GM19025 (cell line): ENCODE data around the gene SLC1A3.
"Not testable (repeated sequence)": the region's sequence is repeated elsewhere in the genome, so short reads cannot be mapped to it uniquely, and the experiment has no call there.

Experiments
- ATAC-seq: cut with Tn5 transposase; IDR thresholded peaks from one replicate; pipeline ENCODE4 v1.9.1; 2021; ENCODE audit warnings: mild to moderate bottlenecking, low read depth, moderate library complexity; ENCODE audit not compliant: unreplicated experiment

Gene SLC1A3

DNA sequence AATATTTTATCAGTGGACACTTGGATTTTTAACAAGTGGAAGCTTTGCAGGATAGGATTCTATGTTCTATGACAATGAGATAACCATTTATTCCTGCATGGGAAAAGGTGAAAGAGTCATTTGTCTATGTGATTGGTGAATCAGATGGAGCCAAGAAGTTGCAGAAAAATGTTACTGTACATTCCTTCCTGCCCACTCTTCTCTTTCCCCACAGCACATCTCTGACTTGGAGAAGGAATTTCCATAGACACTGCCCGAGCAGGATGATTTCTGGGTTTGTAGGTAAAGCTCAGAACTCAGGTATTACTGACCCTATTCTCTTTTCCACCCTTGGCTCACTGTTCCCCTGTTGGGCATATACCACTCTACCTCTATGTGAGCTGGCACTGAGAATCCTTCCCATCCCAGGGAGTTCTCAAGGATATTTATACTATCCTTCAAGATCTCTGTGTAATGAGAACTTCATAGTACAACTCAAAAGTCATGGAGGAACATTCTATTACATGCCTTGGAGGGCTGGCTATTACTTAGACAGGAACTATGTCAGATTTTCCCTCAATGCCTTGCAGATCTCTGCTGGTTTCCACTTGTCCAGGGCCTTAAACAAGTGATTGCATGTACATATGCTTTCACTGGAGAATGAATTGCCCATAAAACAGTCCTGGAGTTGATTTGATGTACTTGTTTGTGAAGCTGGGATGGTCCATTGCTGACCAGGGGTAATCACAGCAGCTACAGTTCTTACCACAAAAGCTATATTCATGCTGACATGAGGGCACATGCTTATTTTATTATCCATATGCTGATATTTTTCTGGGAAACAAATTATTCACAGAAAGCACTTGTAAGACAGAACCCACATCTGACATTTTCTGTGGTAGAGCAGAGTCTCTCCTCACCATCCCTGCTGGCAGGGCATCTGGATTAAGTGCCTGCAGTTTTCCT lies 24.1 kb downstream of the SLC1A3 start:
- ATAC-seq, result no peak

DNA sequence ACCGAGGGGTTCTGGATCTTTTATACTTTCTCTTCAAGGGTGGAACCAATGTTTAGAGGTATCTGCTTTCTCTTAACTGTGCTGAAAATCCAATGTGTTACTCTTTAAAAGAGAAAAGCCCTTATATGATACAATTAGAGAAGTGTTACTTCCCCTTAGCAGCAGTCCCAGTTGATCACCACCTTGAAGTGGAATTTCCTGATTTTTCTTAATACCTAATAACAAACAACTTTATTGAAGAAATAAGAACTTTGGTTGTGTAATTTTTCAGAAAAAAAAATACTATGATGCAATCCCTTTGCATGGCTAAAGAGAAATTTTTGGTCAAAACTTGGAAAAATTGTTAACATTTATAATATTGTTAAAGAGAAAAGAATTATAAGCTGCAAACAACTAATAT lies 24.7 kb downstream of the SLC1A3 start:
- ATAC-seq, result no peak

DNA sequence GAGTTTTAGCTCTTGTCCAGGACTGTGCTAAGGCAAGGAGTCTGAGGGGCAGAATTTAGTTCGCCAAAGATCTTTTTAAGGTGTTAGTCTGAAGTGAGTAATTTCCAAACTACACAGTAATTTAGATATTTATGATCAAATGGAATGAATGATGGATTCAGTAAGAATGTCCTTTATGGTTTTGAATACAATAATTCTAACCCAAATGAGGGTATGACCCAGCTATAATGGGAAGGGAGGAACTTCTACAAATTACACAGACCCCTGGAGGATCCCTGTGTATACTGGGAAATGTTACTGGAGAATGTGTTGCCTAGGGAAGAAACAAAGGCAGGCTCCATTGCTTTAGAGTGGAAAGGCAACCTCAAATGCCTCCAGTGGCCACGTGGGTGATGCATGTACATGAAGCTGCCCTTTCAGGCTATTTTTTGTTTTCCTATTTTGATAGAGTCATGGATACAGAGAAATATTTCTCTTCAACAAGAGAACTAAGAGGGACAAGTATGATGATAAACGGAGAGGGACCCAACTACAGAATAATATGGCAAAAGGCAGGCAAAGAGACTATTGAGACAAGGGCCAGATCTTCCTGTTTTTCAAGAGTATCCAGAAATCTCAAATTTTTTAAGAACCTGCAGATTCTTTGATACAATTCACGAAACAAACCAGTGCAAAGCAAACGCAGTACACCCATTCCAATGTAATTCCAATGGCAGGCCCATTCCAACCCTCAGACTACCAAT lies 25.4 kb downstream of the SLC1A3 start:
- ATAC-seq, result no peak

GRCh38 chr5:36632363-36632664 lies 25.9 kb downstream of the SLC1A3 start:
- ATAC-seq, result no peak

DNA sequence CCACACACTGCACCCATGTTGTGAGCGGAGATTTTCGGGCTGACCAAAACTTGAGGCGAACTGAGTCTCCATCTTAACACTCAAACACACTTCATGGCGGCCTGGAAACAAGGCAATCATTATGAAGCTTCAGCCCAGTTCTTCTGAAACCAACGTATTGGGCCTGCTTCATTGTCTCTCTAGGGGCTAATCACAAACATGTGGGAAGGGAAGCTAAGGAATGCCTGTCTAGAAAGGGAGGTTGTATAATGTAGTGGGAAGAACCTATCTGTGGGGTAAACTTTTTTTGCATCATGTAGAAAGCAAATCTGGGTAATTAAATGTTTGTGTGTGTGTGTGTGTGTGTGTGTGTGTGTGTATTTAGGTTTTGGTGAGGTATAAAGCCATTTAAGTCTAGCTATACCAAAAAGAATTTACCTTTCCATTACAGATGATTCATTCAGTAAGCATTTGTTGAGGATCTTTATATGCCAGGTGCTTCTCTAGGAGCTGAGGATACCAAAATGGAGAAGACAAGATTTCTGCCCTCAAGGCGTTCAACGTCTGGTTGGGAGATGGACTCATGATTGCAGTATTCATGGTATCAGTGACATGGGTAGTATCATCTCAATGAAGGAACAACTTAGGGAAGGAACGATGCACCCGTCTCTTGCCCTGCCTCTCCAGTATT lies 29.4 kb downstream of the SLC1A3 start:
- ATAC-seq, result no peak

- no peak for ATAC-seq
These were observed 30.7 kb downstream of the SLC1A3 start for GRCh38 chr5:36637101-36637500.

DNA sequence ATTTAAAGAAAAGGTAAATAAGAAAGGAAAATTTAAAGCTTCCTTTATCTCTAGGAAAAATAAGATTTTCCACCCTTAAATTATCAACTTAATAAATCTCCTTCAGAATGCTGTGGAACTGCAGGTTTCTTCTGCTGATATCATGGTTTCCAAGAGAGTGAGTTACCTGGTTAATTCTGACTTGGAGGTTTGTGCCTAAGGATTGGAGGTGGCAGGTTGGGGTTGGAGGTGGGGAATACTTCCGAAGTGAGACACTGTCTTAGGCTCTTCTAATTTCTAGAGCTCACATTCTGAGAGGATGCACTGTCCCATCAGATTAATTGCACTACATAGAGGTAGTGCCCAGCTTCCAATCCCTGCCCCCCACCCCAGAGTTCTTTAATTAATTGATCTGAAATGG lies 31.1 kb downstream of the SLC1A3 start:
- ATAC-seq, result no peak

- ATAC-seq, result no peak
These were observed 31.6 kb downstream of the SLC1A3 start for GRCh38 chr5:36638056-36638455.

DNA sequence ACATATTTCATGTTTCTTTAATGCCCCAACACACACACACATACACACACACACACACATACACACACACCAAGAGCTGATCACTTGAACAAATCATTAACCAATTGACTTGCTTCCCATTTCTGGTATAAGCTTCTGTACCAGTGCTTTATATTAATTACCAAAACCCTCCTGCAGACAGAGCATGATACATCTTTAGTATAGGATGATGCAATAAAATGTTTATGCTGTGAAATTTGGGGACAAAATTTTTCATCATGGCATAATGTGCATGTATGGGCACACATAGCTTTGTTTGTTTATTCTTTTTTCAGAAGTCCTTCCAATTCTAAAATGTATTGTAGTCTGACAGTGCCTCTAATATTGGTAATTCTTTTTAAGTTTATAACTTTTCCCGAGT lies 34.5 kb downstream of the SLC1A3 start:
- no peak for ATAC-seq

DNA sequence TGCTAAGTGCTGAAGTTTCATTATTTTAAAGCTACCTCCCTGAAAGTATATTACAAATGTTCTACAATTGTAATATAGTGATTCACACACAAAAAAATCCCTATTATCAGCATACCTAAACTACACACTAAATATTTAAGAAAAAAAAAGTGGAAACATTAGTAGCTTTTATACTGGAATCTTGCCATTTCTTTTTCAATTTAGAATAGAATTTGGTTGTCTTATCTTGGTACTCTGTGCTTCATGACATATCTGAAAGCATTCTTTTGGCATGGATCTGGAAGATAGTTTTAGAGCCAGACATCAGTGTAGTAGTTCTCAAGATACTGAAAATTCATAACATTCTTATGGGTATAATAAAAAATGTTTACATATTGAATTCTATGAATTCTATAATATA lies 35.0 kb downstream of the SLC1A3 start:
- ATAC-seq, result no peak

DNA sequence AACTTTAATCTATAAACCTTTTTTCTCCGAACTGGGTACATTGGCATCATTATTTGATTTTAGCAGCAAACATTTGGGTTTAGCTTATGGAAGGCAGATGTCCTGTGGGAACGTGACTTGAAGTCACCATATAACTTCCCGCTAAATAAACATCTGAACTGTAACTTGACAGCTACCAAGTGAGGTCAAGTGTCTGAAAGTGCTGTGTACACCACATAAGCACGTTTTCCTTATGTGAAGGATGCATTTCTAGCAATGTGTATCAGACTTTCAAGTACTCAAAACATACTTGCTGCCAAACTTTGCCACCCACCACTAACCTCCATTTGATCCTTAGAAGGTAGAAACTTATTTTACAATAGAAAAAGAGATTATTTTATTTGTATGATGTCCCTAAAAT lies 35.7 kb downstream of the SLC1A3 start:
- ATAC-seq, result no peak

GRCh38 chr5:36643162-36643561 lies 36.8 kb downstream of the SLC1A3 start:
- ATAC-seq, result no peak

DNA sequence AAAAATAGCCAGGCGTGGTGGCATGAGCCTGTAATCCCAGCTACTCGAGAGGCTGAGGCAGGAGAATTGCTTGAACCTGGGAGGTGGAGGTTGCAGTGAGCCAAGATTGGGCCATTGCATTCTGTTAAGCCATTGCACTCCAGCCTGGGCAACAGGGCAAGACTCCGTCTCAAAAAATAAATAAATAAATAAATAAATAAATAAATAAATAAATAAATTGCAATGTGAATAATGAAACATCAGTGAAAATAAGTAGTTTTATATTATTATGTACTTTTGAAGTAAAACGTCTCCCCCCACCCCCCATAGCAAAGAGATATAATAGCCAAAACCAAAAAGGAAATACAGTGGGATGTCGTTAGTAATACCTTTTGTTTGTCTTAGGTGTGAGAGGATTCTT lies 37.4 kb downstream of the SLC1A3 start:
- not testable (repeated sequence) for ATAC-seq

DNA sequence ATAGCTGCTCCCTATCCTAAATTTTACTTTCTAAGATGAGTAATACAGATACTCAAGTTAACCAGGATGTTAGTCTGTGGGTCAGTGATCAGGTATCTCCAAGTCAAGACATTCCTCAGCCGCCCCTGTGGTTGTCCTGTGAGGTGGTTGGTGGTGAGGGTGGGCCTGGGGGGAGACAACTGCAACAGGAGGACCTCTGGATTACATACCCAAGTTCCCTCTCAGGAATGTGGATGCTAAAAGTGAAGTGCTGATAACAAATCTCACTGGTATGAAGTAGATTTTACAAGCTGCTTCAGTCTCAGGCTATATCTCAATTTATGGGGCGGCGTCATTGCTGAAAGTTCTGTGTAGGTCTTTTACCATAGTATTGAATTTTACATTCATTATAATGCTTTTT lies 38.3 kb downstream of the SLC1A3 start:
- ATAC-seq, result no peak

DNA sequence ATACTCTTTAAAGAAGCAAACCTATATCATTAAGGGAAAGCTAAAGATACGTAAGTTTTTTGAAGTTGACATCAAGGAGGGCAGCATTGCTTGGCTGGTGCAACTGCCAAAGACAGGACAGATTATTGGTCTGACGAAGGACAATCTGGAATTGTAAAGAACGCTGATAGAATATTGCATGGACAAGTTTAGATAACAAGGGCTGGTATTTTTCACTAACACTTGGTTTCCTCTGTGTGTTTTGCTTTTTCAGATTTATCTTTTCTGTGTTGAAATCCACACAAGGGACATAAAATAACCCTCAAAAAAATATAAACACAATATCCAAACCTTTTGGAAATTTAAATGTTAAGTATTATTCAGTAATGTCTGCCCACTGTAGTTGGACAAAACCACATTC lies 39.7 kb downstream of the SLC1A3 start:
- no peak for ATAC-seq

- ATAC-seq, result no peak
These were observed 40.2 kb downstream of the SLC1A3 start for GRCh38 chr5:36646507-36647023.

- no peak for ATAC-seq
These were observed 40.6 kb downstream of the SLC1A3 start for GRCh38 chr5:36647046-36647445.

DNA sequence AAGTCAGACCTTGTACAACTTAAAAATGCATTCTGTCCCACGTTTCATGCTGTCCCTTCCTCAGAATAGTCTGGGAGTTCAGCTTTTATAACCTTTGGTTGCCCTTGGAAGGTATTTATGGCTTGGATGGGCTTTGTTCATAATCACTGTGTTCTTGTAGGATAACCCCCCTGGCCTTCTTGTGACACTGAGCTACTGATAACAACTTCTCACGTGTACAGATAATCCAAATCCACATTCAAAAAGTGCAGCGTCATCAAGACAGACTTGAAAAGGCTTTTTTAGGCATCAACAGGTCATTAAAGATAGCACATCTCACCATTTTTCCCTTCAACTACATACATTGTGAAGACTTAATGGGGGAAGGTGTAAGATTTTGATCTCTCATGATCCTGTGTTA lies 42.0 kb downstream of the SLC1A3 start:
- ATAC-seq, result no peak

GRCh38 chr5:36651761-36652685 lies 45.6 kb downstream of the SLC1A3 start:
- no peak for ATAC-seq

- ATAC-seq, result no peak
These were observed 46.8 kb downstream of the SLC1A3 start for GRCh38 chr5:36653044-36653705.
